RWPE2 (cell line): ENCODE results near the gene FAM184B.
A peak's percentile ranks its signal among the peaks of the same experiment; 100 is the strongest.

Experiments
- ATAC-seq: fragments of 200-7000 bp; cut with Tn5 transposase; 3 replicates; pipeline ENCODE4 v1.9.1; 2021; ENCODE audit warnings: low read depth
- DNase-seq: peaks from one replicate; pipeline ENCODE4 v3.0.0-alpha.2; 2020; ENCODE audit warnings: low spot score
- H3K27ac ChIP-seq: fragments of 450-650 bp; 2 replicates; pipeline ENCODE4 v1.5.1; 2017; ENCODE audit warnings: mild to moderate bottlenecking; ENCODE audit not compliant: poor library complexity, severe bottlenecking
- H3K27me3 ChIP-seq: fragments of 250-450 bp; sonication (Bioruptor Pico); 2 replicates; pipeline ENCODE4 v1.5.1; 2021; ENCODE audit warnings: mild to moderate bottlenecking, moderate library complexity; ENCODE audit not compliant: insufficient read depth, poor library complexity, severe bottlenecking
- H3K36me3 ChIP-seq: fragments of 250-450 bp; sonication (Bioruptor Pico); 2 replicates; pipeline ENCODE4 v1.5.1; 2020; ENCODE audit warnings: low read depth, mild to moderate bottlenecking, moderate library complexity
- H3K4me1 ChIP-seq: fragments of 250-450 bp; sonication (Bioruptor Pico); 2 replicates; pipeline ENCODE4 v1.5.1; 2021; ENCODE audit warnings: mild to moderate bottlenecking, moderate library complexity; ENCODE audit not compliant: insufficient read depth, poor library complexity, severe bottlenecking
- H3K4me3 ChIP-seq: fragments of 250-450 bp; sonication (Bioruptor Pico); 2 replicates; pipeline ENCODE4 v1.5.1; 2021; ENCODE audit warnings: mild to moderate bottlenecking, moderate library complexity; ENCODE audit not compliant: severe bottlenecking
- H3K9me3 ChIP-seq: fragments of 250-450 bp; sonication (Bioruptor Pico); 2 replicates; pipeline ENCODE4 v1.5.1; 2021; ENCODE audit warnings: mild to moderate bottlenecking, moderate library complexity; ENCODE audit not compliant: severe bottlenecking
- TF ChIP-seq, protein P1 (sequence below): fragments of 450-650 bp; IDR thresholded peaks from one replicate; pipeline ENCODE4 v1.5.1; 2017; ENCODE audit warnings: mild to moderate bottlenecking, moderate library complexity; ENCODE audit not compliant: poor library complexity, severe bottlenecking

Gene FAM184B

DNA sequence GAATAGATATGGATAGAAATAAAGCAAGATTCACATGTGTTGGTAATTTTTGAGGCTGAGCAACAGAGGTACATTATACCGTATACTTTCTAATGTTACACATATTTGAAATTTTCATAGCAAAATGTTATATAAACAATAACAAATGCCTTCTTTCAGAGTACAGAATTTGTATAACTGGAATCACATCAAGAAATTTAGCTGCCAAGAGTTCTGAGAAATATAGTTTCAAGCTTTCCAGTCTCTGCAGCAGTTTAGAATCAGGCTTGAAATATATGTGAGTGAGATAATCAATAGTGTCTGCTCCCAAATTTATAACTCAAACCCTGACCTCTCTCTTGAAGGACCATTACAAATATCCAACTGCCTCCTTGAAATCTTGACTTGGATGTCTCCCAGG is 23.8 kb downstream of the FAM184B start:
- TF ChIP-seq, protein P1, sequence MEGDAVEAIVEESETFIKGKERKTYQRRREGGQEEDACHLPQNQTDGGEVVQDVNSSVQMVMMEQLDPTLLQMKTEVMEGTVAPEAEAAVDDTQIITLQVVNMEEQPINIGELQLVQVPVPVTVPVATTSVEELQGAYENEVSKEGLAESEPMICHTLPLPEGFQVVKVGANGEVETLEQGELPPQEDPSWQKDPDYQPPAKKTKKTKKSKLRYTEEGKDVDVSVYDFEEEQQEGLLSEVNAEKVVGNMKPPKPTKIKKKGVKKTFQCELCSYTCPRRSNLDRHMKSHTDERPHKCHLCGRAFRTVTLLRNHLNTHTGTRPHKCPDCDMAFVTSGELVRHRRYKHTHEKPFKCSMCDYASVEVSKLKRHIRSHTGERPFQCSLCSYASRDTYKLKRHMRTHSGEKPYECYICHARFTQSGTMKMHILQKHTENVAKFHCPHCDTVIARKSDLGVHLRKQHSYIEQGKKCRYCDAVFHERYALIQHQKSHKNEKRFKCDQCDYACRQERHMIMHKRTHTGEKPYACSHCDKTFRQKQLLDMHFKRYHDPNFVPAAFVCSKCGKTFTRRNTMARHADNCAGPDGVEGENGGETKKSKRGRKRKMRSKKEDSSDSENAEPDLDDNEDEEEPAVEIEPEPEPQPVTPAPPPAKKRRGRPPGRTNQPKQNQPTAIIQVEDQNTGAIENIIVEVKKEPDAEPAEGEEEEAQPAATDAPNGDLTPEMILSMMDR, result no peak
- ATAC-seq, result no peak
- H3K9me3 ChIP-seq, result no peaks in the 10 kb centered on the region
- DNase-seq, result no peak
- no peaks in the 10 kb centered on the region for H3K36me3 ChIP-seq
- H3K4me1 ChIP-seq, result no peaks in the 10 kb centered on the region
- H3K27ac ChIP-seq, result no peak overlapping the region
- no peaks in the 10 kb centered on the region for H3K27me3 ChIP-seq
- H3K4me3 ChIP-seq, result no peak overlapping the region

DNA sequence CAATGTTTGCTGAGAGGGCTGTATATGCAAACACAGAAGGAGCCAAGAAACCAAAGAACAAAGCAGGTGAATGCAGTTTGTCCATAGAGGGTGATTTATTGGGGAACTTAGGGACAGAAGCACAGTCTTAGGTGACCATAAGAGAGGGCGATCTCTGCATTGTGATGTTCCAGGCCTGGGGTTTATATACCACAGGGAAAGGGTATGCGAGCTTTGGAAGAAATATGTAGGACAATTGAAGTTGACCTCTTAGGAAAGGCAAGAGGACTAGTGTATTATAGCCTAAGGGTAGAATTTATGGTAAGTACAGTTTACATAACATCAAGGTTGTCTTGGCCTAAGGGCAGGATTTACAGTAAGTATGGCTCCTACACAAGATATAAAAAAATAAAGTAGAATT is 27.8 kb downstream of the FAM184B start:
- no peak for ATAC-seq
- H3K4me1 ChIP-seq, result no peaks in the 10 kb centered on the region
- TF ChIP-seq, protein P1, result no peak
- H3K27me3 ChIP-seq, result peaks cover 6% of the 10 kb centered on the region
- no peaks in the 10 kb centered on the region for H3K9me3 ChIP-seq
- no peak overlapping the region for H3K4me3 ChIP-seq
- no peaks in the 10 kb centered on the region for H3K36me3 ChIP-seq
- no peak for DNase-seq
- no peak overlapping the region for H3K27ac ChIP-seq

DNA sequence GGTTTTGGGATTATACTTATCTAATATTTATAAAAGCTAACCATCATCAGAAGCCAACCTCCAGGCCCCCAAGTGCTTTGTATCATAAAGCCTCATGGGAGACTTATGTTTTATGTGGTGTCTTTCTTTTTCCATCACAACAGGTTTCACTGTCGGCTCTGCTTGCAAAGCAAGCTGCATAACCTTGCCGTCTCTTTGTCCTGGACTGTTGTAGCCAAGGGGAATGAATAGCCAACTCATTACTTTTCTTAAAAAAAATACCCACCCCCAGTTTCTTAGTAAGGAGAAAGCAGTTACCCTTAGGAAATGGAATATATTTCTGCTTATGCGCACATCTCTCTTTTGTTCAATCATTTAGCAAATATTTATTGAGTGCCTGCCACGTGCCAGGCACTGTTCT is 40.7 kb downstream of the FAM184B start:
- Histone ChIP-seq H3K4me1 (no peaks in the 10 kb centered on the region), H3K9me3 (no peaks in the 10 kb centered on the region), H3K27me3 (no peaks in the 10 kb centered on the region), H3K27ac (no peak overlapping the region), H3K36me3 (no peaks in the 10 kb centered on the region), H3K4me3 (no peak overlapping the region)
- TF ChIP-seq, protein P1, result no peak
- no peak for ATAC-seq
- no peak for DNase-seq

DNA sequence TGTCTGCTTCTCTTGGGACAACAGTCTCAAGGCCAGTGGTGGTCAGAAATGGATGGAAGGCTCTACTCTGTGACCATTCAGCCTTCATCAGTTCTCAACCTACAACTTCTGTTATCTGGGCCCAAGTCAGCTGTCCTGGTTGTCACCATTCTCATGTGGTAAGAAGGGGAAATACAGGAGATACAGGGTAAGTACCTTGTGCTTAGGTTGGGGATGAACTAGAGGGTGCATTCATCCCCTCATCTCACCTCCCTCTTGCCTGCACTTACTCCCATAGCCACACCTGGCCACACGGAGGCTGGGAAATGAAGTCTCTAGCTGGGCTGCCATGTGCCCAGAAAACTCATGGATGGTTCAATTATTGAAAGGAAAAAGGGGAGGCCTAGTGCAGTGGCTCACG is 44.9 kb downstream of the FAM184B start:
- TF ChIP-seq, protein P1, result no peak
- Histone ChIP-seq H3K27ac (no peak overlapping the region), H3K36me3 (no peaks in the 10 kb centered on the region), H3K4me1 (no peaks in the 10 kb centered on the region), H3K9me3 (no peaks in the 10 kb centered on the region), H3K4me3 (no peak overlapping the region), H3K27me3 (no peaks in the 10 kb centered on the region)
- no peak for ATAC-seq
- DNase-seq, result no peak

DNA sequence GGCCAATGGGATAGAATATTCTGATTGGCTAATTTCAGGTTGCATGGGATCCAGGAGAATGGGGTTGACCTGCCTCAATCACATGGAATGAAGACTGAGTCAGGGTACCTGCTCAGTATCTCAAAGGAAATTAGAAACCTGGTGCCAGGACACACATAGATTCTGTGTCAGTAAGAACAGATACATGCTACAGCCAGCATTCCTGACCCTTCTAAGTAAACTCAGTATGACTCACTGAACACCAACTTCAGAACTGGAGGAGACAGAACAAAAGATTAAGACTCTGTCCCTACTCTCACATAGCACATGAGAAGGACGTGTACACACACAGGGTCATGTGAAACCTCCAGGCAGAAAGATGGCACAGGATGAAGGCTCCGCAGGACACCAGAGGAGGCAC is 54.5 kb downstream of the FAM184B start:
- H3K27me3 ChIP-seq, result no peaks in the 10 kb centered on the region
- H3K9me3 ChIP-seq, result no peaks in the 10 kb centered on the region
- no peak overlapping the region for H3K27ac ChIP-seq
- no peak overlapping the region for H3K4me3 ChIP-seq
- H3K4me1 ChIP-seq, result no peaks in the 10 kb centered on the region
- H3K36me3 ChIP-seq, result no peaks in the 10 kb centered on the region
- DNase-seq (no peak), ATAC-seq (peak; percentile 60; the same call in 2 of the 3 replicates)
- TF ChIP-seq, protein P1, result no peak
